Fibroblast of villous mesenchyme (primary cell): ENCODE results near the gene ALX3. TPM values are rescaled to one million over a fixed set of nuclear protein-coding genes. Genes with fewer than 3 reads are reported as not detected.

ENCODE experiments used
- DNase-seq: peaks from one replicate; pipeline ENCODE4 v3.0.0-alpha.2; 2010; ENCODE audit warnings: low read depth
- H3K4me3 ChIP-seq: 2 replicates; pipeline ENCODE4 v1.5.1; 2011; ENCODE audit warnings: low read depth, mild to moderate bottlenecking, low read length
- total RNA-seq: library from RNA; depleted of rRNA; stranded (reverse); fragments of >200 nt; gene quantifications from 2 replicates; pipeline ENCODE4 v1.2.3, GENCODE V29; 2012
- TF ChIP-seq, protein P1 (sequence below): IDR thresholded peaks from 2 replicates; pipeline ENCODE4 v1.5.1; 2012; ENCODE audit warnings: low read depth, mild to moderate bottlenecking, low read length; ENCODE audit not compliant: insufficient read depth

Gene ALX3
- total RNA-seq, 1 donor = not detected

DNA sequence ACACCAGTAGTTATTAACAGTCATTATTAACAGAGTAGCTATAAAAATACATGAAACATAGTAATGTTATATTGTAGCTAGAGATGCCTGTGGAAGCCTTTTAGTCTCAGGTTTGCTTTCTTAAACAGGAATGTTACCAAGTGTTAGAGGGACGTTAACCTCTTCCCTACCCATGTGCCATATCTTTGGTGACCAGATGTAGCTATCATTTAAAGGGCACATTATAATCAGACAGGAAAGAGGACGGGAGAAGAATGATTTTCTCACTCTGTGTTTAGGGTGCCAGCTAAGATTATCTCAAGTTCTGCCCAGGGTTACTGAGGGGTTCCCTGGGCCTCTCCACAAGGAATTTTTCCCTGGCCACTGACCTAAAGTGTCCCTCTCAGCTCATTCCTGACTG, 20.9 kb upstream of the ALX3 start:
- no peak for DNase-seq
- TF ChIP-seq, protein P1, sequence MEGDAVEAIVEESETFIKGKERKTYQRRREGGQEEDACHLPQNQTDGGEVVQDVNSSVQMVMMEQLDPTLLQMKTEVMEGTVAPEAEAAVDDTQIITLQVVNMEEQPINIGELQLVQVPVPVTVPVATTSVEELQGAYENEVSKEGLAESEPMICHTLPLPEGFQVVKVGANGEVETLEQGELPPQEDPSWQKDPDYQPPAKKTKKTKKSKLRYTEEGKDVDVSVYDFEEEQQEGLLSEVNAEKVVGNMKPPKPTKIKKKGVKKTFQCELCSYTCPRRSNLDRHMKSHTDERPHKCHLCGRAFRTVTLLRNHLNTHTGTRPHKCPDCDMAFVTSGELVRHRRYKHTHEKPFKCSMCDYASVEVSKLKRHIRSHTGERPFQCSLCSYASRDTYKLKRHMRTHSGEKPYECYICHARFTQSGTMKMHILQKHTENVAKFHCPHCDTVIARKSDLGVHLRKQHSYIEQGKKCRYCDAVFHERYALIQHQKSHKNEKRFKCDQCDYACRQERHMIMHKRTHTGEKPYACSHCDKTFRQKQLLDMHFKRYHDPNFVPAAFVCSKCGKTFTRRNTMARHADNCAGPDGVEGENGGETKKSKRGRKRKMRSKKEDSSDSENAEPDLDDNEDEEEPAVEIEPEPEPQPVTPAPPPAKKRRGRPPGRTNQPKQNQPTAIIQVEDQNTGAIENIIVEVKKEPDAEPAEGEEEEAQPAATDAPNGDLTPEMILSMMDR = no peak
- no peak overlapping the region for H3K4me3 ChIP-seq

DNA sequence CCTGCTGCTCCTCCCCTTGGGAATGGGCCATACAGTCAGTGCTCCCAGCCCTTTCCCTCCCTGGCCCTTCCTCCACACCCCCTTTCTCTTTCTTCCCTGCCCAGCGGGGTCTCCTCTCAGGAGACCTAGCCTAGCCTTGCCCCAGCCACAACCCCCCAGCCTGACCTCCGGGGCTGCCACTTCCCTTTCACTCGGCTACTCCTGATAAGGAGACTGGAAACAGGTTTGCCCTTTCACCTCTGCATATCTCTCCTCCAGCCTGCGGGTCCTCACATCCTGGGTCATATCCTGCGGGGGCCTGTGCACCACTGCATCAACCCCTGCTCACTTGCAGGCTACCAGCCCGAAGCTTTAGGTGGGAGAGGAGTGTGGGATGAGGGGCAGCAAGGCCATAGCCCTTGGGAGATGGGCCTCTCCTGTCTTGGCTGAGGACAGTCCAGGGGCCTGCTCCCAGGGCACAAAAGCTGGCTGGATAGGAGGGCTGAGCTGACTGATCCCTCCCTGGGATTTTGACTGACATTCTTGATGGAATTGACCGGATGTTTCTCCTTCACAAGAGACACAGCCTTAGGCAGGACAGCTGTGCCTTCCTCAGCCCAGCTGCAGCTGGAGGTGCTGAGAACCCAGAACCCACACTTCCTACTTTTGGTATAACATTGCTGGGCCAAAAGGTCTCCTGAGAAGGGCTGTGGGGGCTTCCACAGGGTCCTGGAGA, 19.2 kb upstream of the ALX3 start:
- H3K4me3 ChIP-seq = no peak overlapping the region
- no peak for DNase-seq
- TF ChIP-seq, protein P1 = no peak

DNA sequence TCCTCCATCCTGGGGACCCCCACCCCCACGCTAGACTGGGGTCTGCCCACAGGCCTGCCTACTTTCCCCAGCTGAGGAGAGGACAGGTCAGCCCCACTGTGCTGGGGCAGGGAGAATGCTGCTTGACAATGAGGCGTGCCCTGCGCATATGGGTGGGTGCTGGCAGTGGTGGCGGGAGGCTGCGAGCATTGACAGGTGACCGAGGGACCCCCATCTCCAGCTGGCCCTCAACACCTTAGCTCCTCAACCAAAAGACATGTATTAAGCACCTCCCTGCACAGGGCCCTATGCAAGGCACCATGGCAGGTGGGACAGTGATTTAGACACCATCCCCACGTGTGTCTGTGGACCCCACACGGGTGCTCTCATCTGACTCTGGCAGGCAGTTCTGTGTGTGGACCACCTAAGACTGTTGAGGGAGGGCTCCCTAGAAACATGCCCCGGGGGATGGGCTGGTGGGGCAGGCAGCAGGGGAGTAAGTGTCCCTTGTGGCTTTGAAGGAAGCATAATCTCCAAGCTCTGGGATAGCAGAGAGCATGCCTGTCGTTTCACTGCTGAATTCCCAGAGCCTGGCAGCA, 18.4 kb upstream of the ALX3 start:
- H3K4me3 ChIP-seq = no peak overlapping the region
- TF ChIP-seq, protein P1 = no peak
- no peak for DNase-seq

DNA sequence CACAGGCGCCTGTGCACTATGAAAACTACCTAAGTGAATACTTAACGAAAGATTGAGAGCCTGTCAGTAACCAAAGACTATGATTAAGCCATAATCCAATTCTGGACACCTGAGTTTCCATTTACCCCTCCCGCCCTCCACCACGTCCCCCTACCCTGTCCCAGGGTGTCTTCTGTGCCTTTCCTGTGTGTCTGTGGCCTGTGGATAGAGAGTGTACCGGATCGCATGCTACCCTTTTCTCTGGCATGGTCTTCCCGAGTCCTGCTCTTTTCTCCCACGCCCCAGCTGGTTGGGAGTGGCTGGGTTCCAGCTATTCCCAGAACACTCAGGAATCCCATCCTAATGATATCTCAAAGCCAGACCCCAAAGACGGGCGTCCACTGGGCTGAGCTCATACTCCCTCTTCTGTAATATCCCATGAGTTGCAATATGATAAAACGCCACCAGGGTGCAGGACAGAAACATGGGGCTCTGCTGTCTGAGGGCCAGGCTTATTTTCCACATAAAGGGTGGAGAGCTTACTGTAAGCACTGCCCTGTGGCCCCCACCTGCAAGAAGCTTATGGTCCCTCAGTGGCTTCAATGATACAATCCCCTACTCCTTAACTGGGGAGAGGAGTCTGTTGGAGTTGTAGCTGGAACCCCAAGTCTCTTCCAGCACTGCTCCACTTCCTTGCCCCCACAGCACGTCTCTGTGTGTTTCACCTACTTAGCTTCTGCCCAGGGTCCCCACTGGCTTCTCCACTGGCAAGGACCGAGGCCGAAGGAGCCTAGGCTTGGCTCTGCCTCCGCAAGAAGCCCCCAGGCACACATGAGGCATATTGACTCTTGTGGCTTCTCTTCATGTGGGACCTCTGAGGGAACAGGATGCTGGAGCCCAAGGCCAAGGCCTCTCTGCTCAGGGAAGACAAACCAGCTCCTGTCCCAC, 17.6 kb upstream of the ALX3 start:
- TF ChIP-seq, protein P1 = peak; percentile 71
- DNase-seq = peak; percentile 56
- no peak overlapping the region for H3K4me3 ChIP-seq

DNA sequence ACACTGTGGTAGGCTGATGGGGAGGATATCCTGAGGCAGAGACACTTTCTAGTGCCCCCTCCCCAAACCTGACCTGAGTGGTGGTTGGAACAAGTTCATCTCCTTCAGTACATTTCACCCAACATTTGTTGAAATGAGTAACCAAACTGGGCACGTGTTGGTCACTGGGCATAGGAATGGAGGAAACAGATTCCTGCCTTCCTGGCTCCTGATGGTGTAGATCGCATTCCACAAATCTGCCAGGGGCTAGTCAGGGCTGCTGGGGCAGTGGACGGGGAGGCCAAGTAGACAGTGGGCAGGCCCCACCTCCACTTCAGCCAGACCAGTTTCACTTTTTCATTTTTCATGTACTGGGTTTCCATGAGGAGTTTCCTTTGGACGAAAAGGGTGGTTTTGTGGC, 16.5 kb upstream of the ALX3 start:
- no peak overlapping the region for H3K4me3 ChIP-seq
- TF ChIP-seq, protein P1 = no peak
- DNase-seq = no peak

DNA sequence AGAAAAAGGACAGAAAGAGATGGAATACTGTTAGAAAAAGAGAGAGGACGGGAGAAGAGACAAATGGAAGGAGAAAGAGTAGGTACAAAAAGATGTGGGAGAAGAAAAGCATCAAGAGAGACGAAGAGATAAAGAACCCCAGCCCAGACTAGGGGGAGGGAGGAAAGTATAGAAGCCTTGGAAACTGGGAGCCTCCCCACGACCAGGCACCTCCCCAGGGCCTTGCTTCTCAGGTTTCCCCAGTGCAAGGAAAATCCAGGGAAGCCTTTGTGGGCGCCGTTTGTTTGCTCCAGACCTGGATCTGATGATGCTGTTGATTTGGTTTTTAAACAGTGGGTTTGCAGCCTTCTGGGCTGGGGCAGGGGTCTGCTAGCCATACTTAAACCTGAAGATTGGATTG, 15.2 kb upstream of the ALX3 start:
- TF ChIP-seq, protein P1 = no peak
- DNase-seq = no peak
- no peak overlapping the region for H3K4me3 ChIP-seq
